Chondrocyte (in vitro differentiated cells): ENCODE measurements around the gene TDRKH. TPM values are rescaled to one million over a fixed set of nuclear protein-coding genes. Genes with fewer than 3 reads are reported as not detected.

ENCODE experiments used
- DNase-seq: peaks from one replicate; pipeline ENCODE4 v3.0.0; 2021; ENCODE audit warnings: mixed read lengths, low spot score
- H3K27ac Mint-ChIP-seq: one replicate; pipeline ENCODE4 v1.8.0; 2021; ENCODE audit warnings: mild to moderate bottlenecking, moderate library complexity, mixed read lengths; ENCODE audit not compliant: unreplicated experiment
- H3K27me3 Mint-ChIP-seq: 2 replicates; pipeline ENCODE4 v1.8.0; 2021; ENCODE audit warnings: low read depth, mixed read lengths
- H3K36me3 Mint-ChIP-seq: 2 replicates; pipeline ENCODE4 v1.8.0; 2021; ENCODE audit warnings: low read depth, mixed read lengths
- H3K4me1 Mint-ChIP-seq: 2 replicates; pipeline ENCODE4 v1.8.0; 2021; ENCODE audit warnings: low read depth, mild to moderate bottlenecking, mixed read lengths
- H3K4me3 Mint-ChIP-seq: one replicate; pipeline ENCODE4 v1.8.0; 2021; ENCODE audit warnings: mild to moderate bottlenecking, moderate library complexity, mixed read lengths; ENCODE audit not compliant: unreplicated experiment
- H3K9me3 Mint-ChIP-seq: 2 replicates; pipeline ENCODE4 v1.8.0; 2021; ENCODE audit warnings: low read depth, mixed read lengths
- total RNA-seq: library from RNA; stranded (reverse); gene quantifications from 3 replicates; pipeline ENCODE4 v1.2.1, GENCODE V29; 2021
- TF ChIP-seq, protein P1 (sequence below): fragments of 200-600 bp; sonication (generic); IDR thresholded peaks from 2 replicates; pipeline ENCODE4 v1.5.0; 2021; ENCODE audit warnings: antibody characterized with exemption, mild to moderate bottlenecking, moderate library complexity

Gene TDRKH
- total RNA-seq, 1 donor from 2014 or later: 6.8 TPM

DNA sequence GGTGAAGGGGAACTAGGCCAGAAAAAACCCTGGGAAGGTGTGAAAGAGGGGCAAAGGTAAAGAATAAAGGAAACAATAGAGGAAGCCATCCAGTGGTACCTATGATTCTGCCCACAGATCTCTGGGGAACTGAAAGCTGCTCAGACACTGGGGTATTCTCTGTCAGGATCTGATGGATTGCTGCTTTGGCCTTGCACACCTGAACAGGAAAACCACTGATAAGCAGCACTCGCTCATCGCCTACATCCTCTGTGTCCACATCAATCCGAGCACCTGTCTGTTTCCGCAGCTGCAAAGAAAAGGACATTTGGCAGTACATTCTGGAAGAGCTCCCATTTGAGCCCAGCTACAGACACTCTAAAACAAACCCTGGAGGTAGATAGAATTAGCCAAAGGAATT, 10.4 kb downstream of the TDRKH start:
- Mint-ChIP-seq H3K36me3 (peaks cover 11% of the 10 kb centered on the region), H3K27me3 (no peaks in the 10 kb centered on the region), H3K9me3 (no peaks in the 10 kb centered on the region), H3K4me1 (no peaks in the 10 kb centered on the region), H3K27ac (no peak overlapping the region), H3K4me3 (no peak overlapping the region)
- no peak for DNase-seq
- TF ChIP-seq, protein P1, sequence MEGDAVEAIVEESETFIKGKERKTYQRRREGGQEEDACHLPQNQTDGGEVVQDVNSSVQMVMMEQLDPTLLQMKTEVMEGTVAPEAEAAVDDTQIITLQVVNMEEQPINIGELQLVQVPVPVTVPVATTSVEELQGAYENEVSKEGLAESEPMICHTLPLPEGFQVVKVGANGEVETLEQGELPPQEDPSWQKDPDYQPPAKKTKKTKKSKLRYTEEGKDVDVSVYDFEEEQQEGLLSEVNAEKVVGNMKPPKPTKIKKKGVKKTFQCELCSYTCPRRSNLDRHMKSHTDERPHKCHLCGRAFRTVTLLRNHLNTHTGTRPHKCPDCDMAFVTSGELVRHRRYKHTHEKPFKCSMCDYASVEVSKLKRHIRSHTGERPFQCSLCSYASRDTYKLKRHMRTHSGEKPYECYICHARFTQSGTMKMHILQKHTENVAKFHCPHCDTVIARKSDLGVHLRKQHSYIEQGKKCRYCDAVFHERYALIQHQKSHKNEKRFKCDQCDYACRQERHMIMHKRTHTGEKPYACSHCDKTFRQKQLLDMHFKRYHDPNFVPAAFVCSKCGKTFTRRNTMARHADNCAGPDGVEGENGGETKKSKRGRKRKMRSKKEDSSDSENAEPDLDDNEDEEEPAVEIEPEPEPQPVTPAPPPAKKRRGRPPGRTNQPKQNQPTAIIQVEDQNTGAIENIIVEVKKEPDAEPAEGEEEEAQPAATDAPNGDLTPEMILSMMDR: no peak

DNA sequence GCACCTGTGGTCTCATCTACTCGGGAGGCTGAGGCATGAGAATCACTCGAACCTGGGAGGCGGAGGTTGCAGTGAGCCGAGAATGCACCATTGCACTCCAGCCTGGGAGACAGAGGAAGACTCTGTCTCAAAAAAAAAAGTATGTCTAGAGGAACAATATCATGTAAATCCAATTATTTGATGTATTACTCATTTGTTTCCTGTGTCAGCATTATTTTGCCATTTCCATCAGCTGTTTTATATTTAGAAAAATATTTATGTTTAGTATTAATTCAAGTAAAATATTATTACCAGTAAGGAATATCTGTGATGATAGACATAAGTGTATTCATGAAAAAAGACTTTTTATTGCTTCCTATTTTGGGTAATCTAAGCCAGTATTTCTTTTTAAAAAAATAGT, 13.0 kb downstream of the TDRKH start:
- Mint-ChIP-seq H3K9me3 (no peaks in the 10 kb centered on the region), H3K36me3 (peaks cover 13% of the 10 kb centered on the region), H3K27me3 (no peaks in the 10 kb centered on the region), H3K4me3 (no peak overlapping the region), H3K4me1 (no peaks in the 10 kb centered on the region), H3K27ac (no peak overlapping the region)
- DNase-seq: no peak
- TF ChIP-seq, protein P1: no peak

DNA sequence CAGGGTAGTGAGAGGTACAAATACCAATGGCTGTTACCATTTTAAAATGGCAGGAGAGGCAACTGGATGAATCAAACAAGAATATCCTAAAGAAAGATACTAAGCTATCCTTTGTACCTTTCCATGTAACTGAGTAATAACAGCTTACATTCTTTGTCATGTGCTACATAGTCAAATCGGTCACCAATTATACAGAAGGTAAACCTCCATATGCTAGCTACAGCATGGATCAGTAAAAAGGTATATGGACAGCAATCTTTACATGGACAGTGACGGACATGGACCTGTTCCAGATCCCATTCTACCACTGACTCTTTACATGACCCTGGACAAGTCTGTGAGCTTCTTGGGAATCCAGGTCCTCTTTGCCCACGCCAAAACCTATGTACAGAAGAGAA, 13.6 kb downstream of the TDRKH start:
- TF ChIP-seq, protein P1: no peak
- Mint-ChIP-seq H3K4me3 (no peak overlapping the region), H3K27me3 (no peaks in the 10 kb centered on the region), H3K27ac (no peak overlapping the region), H3K4me1 (no peaks in the 10 kb centered on the region), H3K36me3 (peaks cover 13% of the 10 kb centered on the region), H3K9me3 (no peaks in the 10 kb centered on the region)
- no peak for DNase-seq

DNA sequence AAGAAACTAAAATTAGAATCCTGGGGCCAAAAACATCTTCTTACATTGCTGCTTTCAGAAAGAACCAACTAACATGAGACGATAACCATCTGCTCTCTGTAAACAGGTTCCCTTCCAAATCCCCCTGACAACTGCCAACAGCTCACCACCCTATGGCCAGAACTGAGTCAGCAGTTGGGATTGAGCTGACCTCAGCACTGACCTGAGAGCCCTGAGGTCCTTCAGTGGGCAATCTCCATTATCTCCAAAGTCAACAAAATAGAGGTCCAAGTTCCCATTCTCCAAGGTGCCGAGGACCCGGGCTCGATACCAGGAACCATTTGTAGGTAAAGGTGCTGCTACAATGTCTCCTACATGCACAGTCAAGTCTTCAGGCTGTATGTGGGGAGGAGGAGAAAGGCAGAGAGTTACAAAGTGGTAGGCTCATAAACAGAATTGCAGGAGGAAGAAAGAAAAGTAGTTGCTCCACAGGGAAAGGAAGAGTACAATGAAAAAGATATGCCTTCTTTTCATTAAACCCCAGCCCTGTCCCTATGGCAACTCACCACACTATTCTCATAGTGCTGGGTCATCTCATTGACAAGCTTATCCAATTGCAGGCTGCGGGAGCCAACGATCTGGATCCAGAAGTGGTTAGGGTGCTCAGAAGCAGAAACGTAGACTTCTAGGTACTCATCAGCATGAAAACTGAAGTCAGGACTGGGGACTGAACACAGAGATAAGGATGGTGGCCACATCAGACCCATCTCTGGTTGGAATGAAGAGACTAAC, 14.2 kb downstream of the TDRKH start:
- H3K4me1 Mint-ChIP-seq: no peaks in the 10 kb centered on the region
- no peak for DNase-seq
- TF ChIP-seq, protein P1: no peak
- H3K4me3 Mint-ChIP-seq: no peak overlapping the region
- no peaks in the 10 kb centered on the region for H3K27me3 Mint-ChIP-seq
- H3K36me3 Mint-ChIP-seq: peaks cover 10% of the 10 kb centered on the region
- H3K27ac Mint-ChIP-seq: no peak overlapping the region
- H3K9me3 Mint-ChIP-seq: no peaks in the 10 kb centered on the region

DNA sequence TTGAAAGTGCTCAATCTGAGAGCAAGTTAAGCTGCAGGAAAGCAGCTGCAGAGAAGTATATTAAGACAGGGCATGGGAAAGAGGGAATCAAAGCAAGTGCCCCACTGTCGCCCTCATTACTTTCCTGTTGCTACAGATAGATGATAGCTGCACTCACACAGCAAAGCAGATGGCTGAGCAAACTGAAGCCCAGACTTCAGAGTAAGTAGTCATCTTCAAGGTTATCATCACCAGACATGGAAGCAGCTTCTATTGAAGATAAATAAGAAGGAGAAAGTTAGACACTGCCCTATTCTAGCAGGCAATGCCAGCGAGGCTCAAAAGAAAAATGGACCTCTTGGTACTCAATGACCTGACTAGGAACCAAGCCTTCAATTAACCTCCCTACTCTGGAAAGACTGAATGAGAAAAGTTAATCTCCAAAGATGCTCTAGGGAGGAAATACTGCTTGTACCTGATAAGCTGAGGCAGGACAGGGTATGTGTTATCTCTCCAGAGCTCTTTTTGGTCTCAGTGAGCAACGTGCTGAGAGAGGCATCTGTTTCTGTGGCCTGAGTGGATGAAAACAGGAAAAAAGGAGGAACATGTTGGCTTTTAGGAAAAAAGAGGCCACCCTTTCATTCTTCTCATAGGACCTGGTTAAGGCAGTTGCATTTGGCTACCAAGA, 15.9 kb downstream of the TDRKH start:
- Mint-ChIP-seq H3K4me3 (no peak overlapping the region), H3K36me3 (peaks cover 10% of the 10 kb centered on the region), H3K4me1 (no peaks in the 10 kb centered on the region), H3K27me3 (no peaks in the 10 kb centered on the region), H3K9me3 (no peaks in the 10 kb centered on the region), H3K27ac (no peak overlapping the region)
- TF ChIP-seq, protein P1: no peak
- DNase-seq: no peak
